Omental fat pad (tissue), 4 donors: Measurements from ENCODE around the gene ARID3A. TPM values are rescaled to one million over a fixed set of nuclear protein-coding genes. Genes with fewer than 3 reads are reported as not detected.

Source experiments
- ATAC-seq: fragments of 150-250 bp; one replicate; pipeline ENCODE4 v1.9.1; 2016; ENCODE audit warnings: mild to moderate bottlenecking, moderate library complexity; ENCODE audit not compliant: low FRiP score
- DNase-seq: peaks from one replicate; pipeline ENCODE4 v3.0.0-alpha.2; 2019; ENCODE audit warnings: low spot score
- total RNA-seq, 4 donors: library from RNA; depleted of rRNA; stranded (reverse); fragments of >200 nt; gene quantifications; one replicate each; pipeline ENCODE4 v1.1.0, GENCODE V29; 2016
- TF ChIP-seq, protein P1 (sequence below), 3 donors: fragments of 450-650 bp; IDR thresholded peaks; one replicate each; pipeline ENCODE4 v1.5.1; 2016 to 2017; ENCODE audit warnings: antibody characterized with exemption in 3 of 3, mild to moderate bottlenecking in 3 of 3, moderate library complexity in 2 of 3

The ARID3A gene
- total RNA-seq, 4 donors from 2014 or later = 3.7 to 15.1 (median 7.7) TPM

- DNase-seq = no peak
- TF ChIP-seq, protein P1, sequence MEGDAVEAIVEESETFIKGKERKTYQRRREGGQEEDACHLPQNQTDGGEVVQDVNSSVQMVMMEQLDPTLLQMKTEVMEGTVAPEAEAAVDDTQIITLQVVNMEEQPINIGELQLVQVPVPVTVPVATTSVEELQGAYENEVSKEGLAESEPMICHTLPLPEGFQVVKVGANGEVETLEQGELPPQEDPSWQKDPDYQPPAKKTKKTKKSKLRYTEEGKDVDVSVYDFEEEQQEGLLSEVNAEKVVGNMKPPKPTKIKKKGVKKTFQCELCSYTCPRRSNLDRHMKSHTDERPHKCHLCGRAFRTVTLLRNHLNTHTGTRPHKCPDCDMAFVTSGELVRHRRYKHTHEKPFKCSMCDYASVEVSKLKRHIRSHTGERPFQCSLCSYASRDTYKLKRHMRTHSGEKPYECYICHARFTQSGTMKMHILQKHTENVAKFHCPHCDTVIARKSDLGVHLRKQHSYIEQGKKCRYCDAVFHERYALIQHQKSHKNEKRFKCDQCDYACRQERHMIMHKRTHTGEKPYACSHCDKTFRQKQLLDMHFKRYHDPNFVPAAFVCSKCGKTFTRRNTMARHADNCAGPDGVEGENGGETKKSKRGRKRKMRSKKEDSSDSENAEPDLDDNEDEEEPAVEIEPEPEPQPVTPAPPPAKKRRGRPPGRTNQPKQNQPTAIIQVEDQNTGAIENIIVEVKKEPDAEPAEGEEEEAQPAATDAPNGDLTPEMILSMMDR (IDR thresholded peaks at IDR 0.05) = no peak
- peak; percentile 63 for ATAC-seq
Measured at GRCh38 chr19:940591-941291, 14.9 kb downstream of the ARID3A start.

DNA sequence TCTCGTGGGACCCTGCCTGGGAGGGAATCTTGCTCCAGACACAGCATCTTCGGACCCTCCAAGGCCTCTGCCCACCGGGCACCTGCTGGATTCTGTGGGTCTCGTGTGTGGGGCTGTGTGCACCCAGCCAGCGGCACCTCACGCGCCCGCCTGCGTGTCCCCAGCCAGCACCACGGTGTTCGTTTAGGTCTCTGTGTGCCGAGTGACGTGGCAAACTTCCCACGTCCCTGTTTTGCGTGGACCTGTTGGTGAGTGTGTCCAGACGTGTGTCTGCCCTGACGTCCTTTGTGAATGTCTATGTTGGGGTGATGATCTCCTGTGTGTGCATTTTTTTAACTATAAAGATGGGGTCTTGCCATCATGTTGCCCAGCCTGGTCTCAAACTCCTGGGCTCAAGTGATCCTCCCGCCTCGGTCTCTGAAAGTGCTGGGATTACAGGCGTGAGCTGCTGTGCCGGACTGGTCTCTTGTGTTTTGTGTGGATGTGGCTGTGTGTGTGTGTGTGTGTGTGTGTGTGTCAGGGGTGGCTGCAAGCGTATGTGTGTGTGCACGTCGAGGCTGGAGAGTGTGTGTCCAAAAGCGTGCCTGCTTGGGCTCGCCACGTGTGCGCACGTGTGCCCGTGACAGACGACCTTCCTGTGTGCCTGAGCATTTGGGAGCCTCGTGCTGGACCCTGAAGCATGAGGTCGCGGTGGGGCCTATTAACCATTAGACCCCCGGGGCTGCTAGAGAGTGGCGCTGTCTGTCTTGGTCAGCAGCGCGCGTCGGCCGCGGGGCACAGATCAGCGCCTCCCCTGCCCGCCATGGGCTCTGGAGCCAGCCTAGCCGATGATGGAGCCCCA, 15.7 kb downstream of the ARID3A start:
- DNase-seq (no peak), ATAC-seq (peak; percentile 2)
- TF ChIP-seq, protein P1 (IDR thresholded peaks at IDR 0.05) = no peak

DNA sequence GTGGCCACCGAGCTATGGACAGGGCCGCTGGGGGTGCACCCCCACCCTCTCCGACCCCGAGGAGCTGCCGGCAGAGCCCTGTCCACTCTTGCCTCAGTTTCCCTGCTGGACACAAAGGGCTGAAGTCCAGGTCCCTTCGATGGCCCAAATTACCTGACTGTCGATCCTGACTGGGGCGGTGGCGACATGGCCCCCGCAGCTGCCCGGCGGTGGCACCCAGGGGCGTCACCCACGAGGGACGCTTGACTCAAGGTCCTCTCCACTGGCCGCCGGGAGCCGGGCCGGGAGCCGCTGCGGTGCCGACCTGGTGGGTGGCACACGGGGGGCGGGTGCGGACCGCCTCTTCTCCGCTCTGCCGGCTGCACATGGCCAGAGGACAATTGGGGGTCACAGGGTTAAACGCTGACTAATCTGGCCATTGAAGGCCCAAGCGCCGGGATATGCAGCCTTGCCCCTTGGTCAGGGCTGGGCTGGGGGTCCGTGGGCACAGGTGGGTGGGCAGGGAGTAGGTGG, 16.4 kb downstream of the ARID3A start:
- TF ChIP-seq, protein P1 (IDR thresholded peaks at IDR 0.05) = no peak
- ATAC-seq (no peak), DNase-seq (no peak)

DNA sequence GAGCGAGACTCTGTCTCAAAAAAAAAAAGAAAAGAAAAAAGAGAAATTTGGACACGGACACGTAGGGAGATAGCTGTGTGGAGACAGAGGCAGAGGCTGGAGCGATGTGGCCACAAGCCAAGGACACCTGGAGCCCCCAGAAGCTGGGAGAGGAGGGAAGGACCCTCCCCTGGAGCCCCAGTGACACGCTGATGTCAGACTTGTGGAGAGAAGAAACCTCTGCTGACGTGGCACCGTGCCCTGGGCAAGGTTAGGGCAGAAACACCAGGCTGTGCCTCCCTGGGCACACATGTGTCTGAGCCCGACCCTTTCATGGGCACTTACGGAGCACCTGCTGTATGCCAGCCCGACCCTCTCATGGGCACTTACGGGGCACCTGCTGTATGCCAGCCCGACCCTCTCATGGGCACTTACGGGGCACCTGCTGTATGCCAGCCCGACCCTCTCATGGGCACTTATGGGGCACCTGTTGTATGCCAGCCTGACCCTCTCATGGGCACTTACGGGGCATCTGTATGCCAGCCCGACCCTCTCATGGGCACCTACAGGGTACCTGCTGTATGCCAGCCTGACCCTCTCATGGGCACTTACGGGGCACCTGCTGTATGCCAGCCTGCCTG, 17.8 kb downstream of the ARID3A start:
- no peak for DNase-seq
- TF ChIP-seq, protein P1 (IDR thresholded peaks at IDR 0.05) = no peak

DNA sequence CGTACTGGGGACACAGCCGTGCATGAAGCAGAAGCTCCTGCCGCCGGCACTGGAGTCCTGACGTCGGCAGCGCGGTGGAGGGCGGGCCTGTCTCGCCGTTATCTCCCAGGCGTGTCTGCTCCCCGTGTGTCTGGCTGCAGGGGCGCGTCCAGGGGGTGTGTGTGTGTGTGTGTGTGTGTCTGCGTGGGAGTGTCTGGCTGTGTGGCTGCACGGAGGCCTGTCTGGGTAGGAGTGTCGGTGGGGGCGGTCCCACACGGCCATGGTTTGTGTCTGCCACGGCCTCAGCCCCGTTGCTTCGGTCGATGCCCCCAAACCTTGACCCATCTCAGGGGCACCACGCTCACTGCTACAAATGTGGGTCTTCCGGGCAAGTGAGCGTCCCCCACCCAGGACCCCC, 18.3 kb downstream of the ARID3A start:
- no peak for DNase-seq
- peak; percentile 58 for ATAC-seq
- TF ChIP-seq, protein P1 (IDR thresholded peaks at IDR 0.05) = no peak

More for the DNA sequence above, 17.8 kb downstream of the ARID3A start:
- no peak for ATAC-seq

DNA sequence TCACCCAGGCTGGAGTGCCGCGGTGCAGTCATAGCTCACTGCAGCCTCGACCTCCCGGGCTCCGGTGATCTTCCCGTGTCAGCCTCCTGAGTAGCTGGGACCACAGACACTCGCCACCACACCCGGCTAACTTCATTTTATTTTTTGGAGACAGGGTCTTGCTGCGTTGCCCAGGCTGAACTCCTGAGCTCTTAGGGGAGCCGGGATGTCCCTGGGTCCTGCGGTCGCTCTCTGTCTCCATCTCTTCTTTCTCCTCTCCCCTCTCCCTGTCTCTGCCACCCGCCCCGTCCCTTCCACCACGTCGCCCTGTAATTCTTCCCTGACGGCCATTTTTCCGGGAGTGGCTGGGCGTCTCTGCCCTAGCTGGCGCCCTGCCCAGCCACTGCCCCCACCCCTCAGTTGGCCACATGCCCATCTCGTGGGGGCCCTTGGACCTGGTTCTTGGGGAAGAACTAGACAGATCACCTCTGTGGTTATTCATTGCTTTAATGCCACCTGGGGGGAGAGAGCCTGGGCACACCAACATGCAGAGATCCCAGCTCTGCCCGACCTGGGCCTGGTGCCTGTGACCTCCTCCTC, 18.9 kb downstream of the ARID3A start:
- TF ChIP-seq, protein P1 (IDR thresholded peaks at IDR 0.05) = no peak
- no peak for ATAC-seq
- no peak for DNase-seq
